NCI-H345 treated with DMSO at 0.1 percent for 48 hours (cell line): ENCODE measurements around the gene NIP7.

Experiments used
- DNase-seq: peaks from one replicate; lab custom pipeline; 2025; ENCODE audit not compliant: unreplicated experiment; lab: John Stamatoyannopoulos, UW

Gene NIP7

GRCh38 chr16:69318177-69318910 is 21.2 kb upstream of the NIP7 start:
- no peak for DNase-seq

GRCh38 chr16:69318911-69319289 is 20.7 kb upstream of the NIP7 start:
- no peak for DNase-seq

GRCh38 chr16:69319381-69319780 is 20.2 kb upstream of the NIP7 start:
- no peak for DNase-seq

- no peak for DNase-seq
These were observed 19.5 kb upstream of the NIP7 start for GRCh38 chr16:69319826-69320739.

GRCh38 chr16:69320740-69321073 is 18.9 kb upstream of the NIP7 start:
- no peak for DNase-seq

- DNase-seq: no peak
These were observed 18.5 kb upstream of the NIP7 start for GRCh38 chr16:69321080-69321479.

GRCh38 chr16:69322343-69322742 is 17.2 kb upstream of the NIP7 start:
- no peak for DNase-seq

GRCh38 chr16:69323415-69323814 is 16.2 kb upstream of the NIP7 start:
- DNase-seq: no peak

GRCh38 chr16:69324013-69324531 is 15.5 kb upstream of the NIP7 start:
- DNase-seq: no peak

GRCh38 chr16:69324585-69325253 is 14.9 kb upstream of the NIP7 start:
- no peak for DNase-seq

- DNase-seq: no peak
These were observed 13.8 kb upstream of the NIP7 start for GRCh38 chr16:69325784-69326171.

GRCh38 chr16:69326172-69326873 is 13.2 kb upstream of the NIP7 start:
- DNase-seq: no peak

- DNase-seq: no peak
These were observed 11.8 kb upstream of the NIP7 start for GRCh38 chr16:69327585-69328310.

- no peak for DNase-seq
These were observed 10.7 kb upstream of the NIP7 start for GRCh38 chr16:69328854-69329316.

- DNase-seq: no peak
These were observed 9.9 kb upstream of the NIP7 start for GRCh38 chr16:69329369-69330285.

GRCh38 chr16:69330286-69331109 is 9.1 kb upstream of the NIP7 start, which contains the start of gene PDF:
Gene PDF (minus strand): TSS chr16:69330588. CDS start chr16:69330570, 18 bp downstream.
- DNase-seq: peak; percentile 71

- DNase-seq: no peak
These were observed 4.9 kb upstream of the NIP7 start for GRCh38 chr16:69334696-69335095.
